Measurements from ENCODE around the gene EARS2. TPM values are rescaled to one million over a fixed set of nuclear protein-coding genes. Genes with fewer than 3 reads are reported as not detected.

EARS2 gene
- total and polyA plus RNA-seq, 10 of the 15 experiments (the other 5 are each of a cell fraction or from before 2014, with no cell fraction given), result 12.9 to 65.9 (median 33.5) TPM

DNA sequence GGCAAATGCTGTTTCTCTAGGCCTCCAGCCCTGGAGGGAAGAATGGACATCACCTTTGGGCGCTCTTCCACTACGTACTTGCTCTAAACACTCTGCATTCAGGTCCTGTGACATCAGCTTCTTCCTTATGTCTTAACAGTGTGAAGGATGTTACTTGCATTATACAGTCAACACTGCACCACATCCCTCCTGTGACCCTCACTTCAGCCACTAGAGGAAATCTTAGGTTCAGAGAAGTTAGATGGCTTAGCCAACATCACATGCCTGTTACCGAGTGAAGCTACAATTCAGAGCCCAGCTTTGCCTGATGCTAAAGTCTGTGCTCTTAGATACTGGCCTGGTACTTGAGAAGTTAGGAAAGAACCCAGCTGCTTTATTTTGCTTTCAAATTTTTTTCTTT lies 18.7 kb upstream of the EARS2 start (continued):
- TF ChIP-seq CUX1 (IDR thresholded peaks at IDR 0.05; ENCODE audit: insufficient replicate concordance, low read depth, low read length) (no peak), YY1 (IDR thresholded peaks at IDR 0.05; ENCODE audit: low read depth, low read length) (no peak), JUNB (IDR thresholded peaks at IDR 0.05) (no peak), POLR2AphosphoS5 (IDR thresholded peaks at IDR 0.05; ENCODE audit: low read length) (no peak)

DNA sequence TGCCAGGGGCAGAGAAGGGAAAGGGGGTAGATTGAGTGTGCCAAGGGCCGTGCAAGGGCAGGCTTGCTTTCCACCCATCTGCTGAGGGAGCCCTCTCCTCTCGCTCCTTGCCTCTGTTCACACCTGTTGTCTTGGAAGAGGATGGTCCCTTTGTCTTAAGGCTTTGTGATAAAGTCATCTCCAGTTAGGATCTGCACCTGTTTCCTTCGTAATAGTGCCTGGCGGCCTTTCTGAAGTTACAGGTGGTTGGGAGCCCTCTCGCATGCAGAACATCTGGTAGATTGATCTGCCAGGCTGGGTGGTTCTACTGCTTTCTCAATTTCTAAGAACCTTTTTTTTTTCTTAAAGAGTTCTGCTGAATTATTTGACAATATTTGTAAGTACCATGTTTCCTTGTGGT lies 16.7 kb upstream of the EARS2 start:
- Histone ChIP-seq H3K4me1 (ENCODE audit: control insufficient read depth, insufficient read depth, low read length) (peaks cover 14% of the 10 kb centered on the region), H3K36me3 (ENCODE audit: control insufficient read depth in 2 of 2, insufficient read depth in 2 of 2, low read length in 1 of 2) (peaks cover 3 to 20% of the 10 kb centered on the region in 2 experiments), H4K20me1 (ENCODE audit: control insufficient read depth, insufficient read depth) (no peaks in the 10 kb centered on the region), H3K9me3 (replicated peaks; ENCODE audit: control insufficient read depth, insufficient read depth, low read length) (no peaks in the 10 kb centered on the region), H3K27ac (ENCODE audit: control insufficient read depth, insufficient read depth) (no peak overlapping the region), H3K9ac (ENCODE audit: control insufficient read depth, insufficient read depth, low read length) (no peak overlapping the region), H2AFZ (ENCODE audit: control insufficient read depth, low read depth, low read length) (no peak overlapping the region), H3K79me2 (ENCODE audit: control insufficient read depth, insufficient read depth, low read length) (no peaks in the 10 kb centered on the region), H3K27me3 (replicated peaks in 1 of 2; ENCODE audit: control insufficient read depth in 2 of 2, insufficient read depth in 2 of 2, low read length in 1 of 2) (no peaks in the 10 kb centered on the region), H3K4me3 (no peak overlapping the region), H3K4me2 (ENCODE audit: control insufficient read depth, insufficient read depth) (no peak overlapping the region)
- no TSS peak for BruUV-seq (replicated peaks)
- SMC1A ChIA-PET (ENCODE audit: uncharacterized antibody, unreplicated experiment), result no interaction called here
- 84% methylated on average over 5 of the region's 5 CpGs for WGBS (ENCODE audit: insufficient coverage, insufficient replicate concordance, low lambda C conversion rate, missing lambda C conversion rate)
- ATAC-seq (no peak), FAIRE-seq (no peak), DNase-seq (ENCODE audit: low read depth, low spot score) (no peak)
- RAD21 ChIA-PET (ENCODE audit: unreplicated experiment), result no interaction called here
- POLR2A ChIA-PET, result no interaction called here
- in situ Hi-C loops (cut with MboI) (no loop called here), intact Hi-C loops (cut with micrococcal nuclease; ENCODE audit: unreplicated experiment) (no loop called here)
- CTCF ChIA-PET, result no interaction called here
- no peak for TF ChIP-seq CHD1 (IDR thresholded peaks at IDR 0.05; ENCODE audit: low read depth, low read length)
- TF ChIP-seq ETV6 (conservative IDR thresholded peaks at IDR 0.05 in 1 of 2, IDR thresholded peaks at IDR 0.05 in 1 of 2; ENCODE audit: borderline replicate concordance in 1 of 2, low read depth in 1 of 2), result no peak
- no peak for TF ChIP-seq DPF2 (IDR thresholded peaks at IDR 0.05)
- TF ChIP-seq FOS (IDR thresholded peaks at IDR 0.05; ENCODE audit: borderline replicate concordance, extremely low read depth, insufficient read length), result no peak
- TF ChIP-seq, protein P1, sequence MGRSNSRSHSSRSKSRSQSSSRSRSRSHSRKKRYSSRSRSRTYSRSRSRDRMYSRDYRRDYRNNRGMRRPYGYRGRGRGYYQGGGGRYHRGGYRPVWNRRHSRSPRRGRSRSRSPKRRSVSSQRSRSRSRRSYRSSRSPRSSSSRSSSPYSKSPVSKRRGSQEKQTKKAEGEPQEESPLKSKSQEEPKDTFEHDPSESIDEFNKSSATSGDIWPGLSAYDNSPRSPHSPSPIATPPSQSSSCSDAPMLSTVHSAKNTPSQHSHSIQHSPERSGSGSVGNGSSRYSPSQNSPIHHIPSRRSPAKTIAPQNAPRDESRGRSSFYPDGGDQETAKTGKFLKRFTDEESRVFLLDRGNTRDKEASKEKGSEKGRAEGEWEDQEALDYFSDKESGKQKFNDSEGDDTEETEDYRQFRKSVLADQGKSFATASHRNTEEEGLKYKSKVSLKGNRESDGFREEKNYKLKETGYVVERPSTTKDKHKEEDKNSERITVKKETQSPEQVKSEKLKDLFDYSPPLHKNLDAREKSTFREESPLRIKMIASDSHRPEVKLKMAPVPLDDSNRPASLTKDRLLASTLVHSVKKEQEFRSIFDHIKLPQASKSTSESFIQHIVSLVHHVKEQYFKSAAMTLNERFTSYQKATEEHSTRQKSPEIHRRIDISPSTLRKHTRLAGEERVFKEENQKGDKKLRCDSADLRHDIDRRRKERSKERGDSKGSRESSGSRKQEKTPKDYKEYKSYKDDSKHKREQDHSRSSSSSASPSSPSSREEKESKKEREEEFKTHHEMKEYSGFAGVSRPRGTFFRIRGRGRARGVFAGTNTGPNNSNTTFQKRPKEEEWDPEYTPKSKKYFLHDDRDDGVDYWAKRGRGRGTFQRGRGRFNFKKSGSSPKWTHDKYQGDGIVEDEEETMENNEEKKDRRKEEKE (IDR thresholded peaks at IDR 0.05), result no peak
- TF ChIP-seq, protein P2, sequence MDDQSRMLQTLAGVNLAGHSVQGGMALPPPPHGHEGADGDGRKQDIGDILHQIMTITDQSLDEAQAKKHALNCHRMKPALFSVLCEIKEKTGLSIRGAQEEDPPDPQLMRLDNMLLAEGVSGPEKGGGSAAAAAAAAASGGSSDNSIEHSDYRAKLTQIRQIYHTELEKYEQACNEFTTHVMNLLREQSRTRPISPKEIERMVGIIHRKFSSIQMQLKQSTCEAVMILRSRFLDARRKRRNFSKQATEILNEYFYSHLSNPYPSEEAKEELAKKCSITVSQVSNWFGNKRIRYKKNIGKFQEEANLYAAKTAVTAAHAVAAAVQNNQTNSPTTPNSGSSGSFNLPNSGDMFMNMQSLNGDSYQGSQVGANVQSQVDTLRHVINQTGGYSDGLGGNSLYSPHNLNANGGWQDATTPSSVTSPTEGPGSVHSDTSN (IDR thresholded peaks at IDR 0.05; ENCODE audit: insufficient replicate concordance, low read depth, low read length), result no peak
- no peak for TF ChIP-seq SMAD1 (IDR thresholded peaks at IDR 0.05; ENCODE audit: low read depth, partially characterized antibody)
- no peak for TF ChIP-seq RELA (IDR thresholded peaks at IDR 0.05; ENCODE audit: borderline replicate concordance, partially characterized antibody)
- TF ChIP-seq KDM1A (IDR thresholded peaks at IDR 0.05; ENCODE audit: borderline replicate concordance), result no peak
- TF ChIP-seq WRNIP1 (IDR thresholded peaks at IDR 0.05; ENCODE audit: borderline replicate concordance, low read depth, low read length), result no peak
- no peak for TF ChIP-seq SP1 (IDR thresholded peaks at IDR 0.05; ENCODE audit: low read depth, low read length)

Data from GM12878 (cell line).